HEK293 (cell line): ENCODE measurements around the gene ALG5.

Experiments used
- CTCF ChIA-PET: fragments of 350-600 bp; formaldehyde crosslinking; extraction: SDS; loops from one replicate; lab custom pipeline; 2021; ENCODE audit warnings: antibody characterized with exemption; lab: Yijun Ruan, JAX
- POLR2A ChIA-PET: fragments of 300-600 bp; formaldehyde crosslinking; extraction: SDS; loops from one replicate; lab custom pipeline; 2020; ENCODE audit warnings: antibody characterized with exemption, inconsistent platforms; lab: Yijun Ruan, JAX
- H3K27ac ChIP-seq: fragments of 200-500 bp; sonication (Bioruptor generic); 2 replicates; pipeline ENCODE4 v1.5.1; 2014; ENCODE audit warnings: low read depth, low read length, control low read depth, inconsistent platforms; ENCODE audit errors: extremely low read depth
- H3K36me3 ChIP-seq, 2 experiments: fragments of 200-500 bp in 1 of 2; sonication (Bioruptor generic) in 1 of 2; 1 replicate in 1 of 2; 2 replicates in 1 of 2; pipeline ENCODE4 v1.5.1; 2014 to 2017; ENCODE audit warnings: inconsistent platforms in 2 of 2, low read length in 2 of 2; ENCODE audit not compliant: control insufficient read depth in 2 of 2, insufficient read depth in 1 of 2
- H3K4me1 ChIP-seq: fragments of 200-500 bp; sonication (Bioruptor generic); 2 replicates; pipeline ENCODE4 v1.5.1; 2014; ENCODE audit warnings: mild to moderate bottlenecking, low read length, inconsistent platforms; ENCODE audit not compliant: control insufficient read depth, insufficient read depth
- H3K4me3 ChIP-seq: 2 replicates; pipeline ENCODE4 v1.5.1; 2011; ENCODE audit warnings: low read depth, mild to moderate bottlenecking, control low read depth, low read length, moderate library complexity
- H3K9me3 ChIP-seq: fragments of 200-500 bp; sonication (Bioruptor generic); 2 replicates; pipeline ENCODE4 v1.5.1; 2014; ENCODE audit warnings: low read depth, low read length, inconsistent platforms; ENCODE audit not compliant: control insufficient read depth, insufficient read depth
- FEZF1 ChIP-seq: fragments of 450-650 bp; formaldehyde crosslinking; IDR thresholded peaks from 2 replicates; pipeline ENCODE4 v1.5.1; 2016; ENCODE audit warnings: missing biosample characterization, missing genetic modification characterization
- KLF8 ChIP-seq: fragments of 450-650 bp; formaldehyde crosslinking; IDR thresholded peaks from 2 replicates; pipeline ENCODE4 v1.5.1; 2016; ENCODE audit warnings: missing biosample characterization, missing genetic modification characterization
- PRDM2 ChIP-seq: fragments of 450-650 bp; formaldehyde crosslinking; IDR thresholded peaks from 2 replicates; pipeline ENCODE4 v1.5.1; 2016; ENCODE audit warnings: missing biosample characterization, missing genetic modification characterization, borderline replicate concordance
- RBAK ChIP-seq: fragments of 450-650 bp; formaldehyde crosslinking; IDR thresholded peaks from 2 replicates; pipeline ENCODE4 v1.5.1; 2016; ENCODE audit warnings: missing biosample characterization, missing genetic modification characterization
- REST ChIP-seq: fragments of 450-650 bp; formaldehyde crosslinking; IDR thresholded peaks from 2 replicates; pipeline ENCODE4 v1.5.1; 2016; ENCODE audit warnings: missing biosample characterization, missing genetic modification characterization
- SETDB1 ChIP-seq: IDR thresholded peaks from one replicate; pipeline ENCODE4 v1.6.1; 2017; ENCODE audit warnings: mild to moderate bottlenecking, low read length, moderate library complexity, mixed read lengths; ENCODE audit not compliant: insufficient read length
- SP2 ChIP-seq: fragments of 450-650 bp; formaldehyde crosslinking; IDR thresholded peaks from 2 replicates; pipeline ENCODE4 v1.5.1; 2016; ENCODE audit warnings: missing biosample characterization, missing genetic modification characterization
- ZBTB8A ChIP-seq: fragments of 450-650 bp; formaldehyde crosslinking; IDR thresholded peaks from 2 replicates; pipeline ENCODE4 v1.5.1; 2016; ENCODE audit warnings: missing biosample characterization, missing genetic modification characterization
- ZEB2 ChIP-seq: fragments of 450-650 bp; formaldehyde crosslinking; IDR thresholded peaks from 2 replicates; pipeline ENCODE4 v1.5.1; 2016; ENCODE audit warnings: missing biosample characterization, missing genetic modification characterization
- ZNF169 ChIP-seq: fragments of 450-650 bp; formaldehyde crosslinking; IDR thresholded peaks from 2 replicates; pipeline ENCODE4 v1.5.1; 2016; ENCODE audit warnings: missing biosample characterization, missing genetic modification characterization
- ZNF214 ChIP-seq: fragments of 450-650 bp; formaldehyde crosslinking; IDR thresholded peaks from 2 replicates; pipeline ENCODE4 v1.5.1; 2017; ENCODE audit warnings: missing biosample characterization, mild to moderate bottlenecking, missing genetic modification characterization, borderline replicate concordance
- ZNF23 ChIP-seq: fragments of 450-650 bp; formaldehyde crosslinking; IDR thresholded peaks from 2 replicates; pipeline ENCODE4 v1.5.1; 2016; ENCODE audit warnings: missing biosample characterization, missing genetic modification characterization, borderline replicate concordance
- ZNF391 ChIP-seq: fragments of 450-650 bp; formaldehyde crosslinking; IDR thresholded peaks from 2 replicates; pipeline ENCODE4 v1.5.1; 2016; ENCODE audit warnings: low read depth, missing biosample characterization, missing genetic modification characterization, borderline replicate concordance
- ZNF398 ChIP-seq: fragments of 450-650 bp; formaldehyde crosslinking; IDR thresholded peaks from 2 replicates; pipeline ENCODE4 v1.5.1; 2017; ENCODE audit warnings: missing biosample characterization, missing genetic modification characterization
- ZNF514 ChIP-seq: fragments of 450-650 bp; formaldehyde crosslinking; IDR thresholded peaks from 2 replicates; pipeline ENCODE4 v1.5.1; 2016; ENCODE audit warnings: missing biosample characterization, missing genetic modification characterization
- ZNF529 ChIP-seq: fragments of 450-650 bp; formaldehyde crosslinking; IDR thresholded peaks from 2 replicates; pipeline ENCODE4 v1.5.1; 2017; ENCODE audit warnings: missing genetic modification characterization, missing biosample characterization; ENCODE audit not compliant: insufficient replicate concordance
- ZNF530 ChIP-seq: fragments of 450-650 bp; formaldehyde crosslinking; IDR thresholded peaks from 2 replicates; pipeline ENCODE4 v1.5.1; 2016; ENCODE audit warnings: low read depth, missing biosample characterization, missing genetic modification characterization
- ZNF544 ChIP-seq: fragments of 450-650 bp; formaldehyde crosslinking; IDR thresholded peaks from 2 replicates; pipeline ENCODE4 v1.5.0; 2017; ENCODE audit warnings: missing biosample characterization, missing genetic modification characterization

ALG5 gene

GRCh38 chr13:37040789-37041188, 41.6 kb upstream of the ALG5 start (continued):
- TF ChIP-seq RBAK: no peak
- TF ChIP-seq PRDM2 (tag by site-specific recombination): no peak
- TF ChIP-seq, all 188 proteins: peak for 0

GRCh38 chr13:37039896-37040295, 40.8 kb upstream of the ALG5 start:
- H3K4me3 ChIP-seq: no peak overlapping the region
- H3K9me3 ChIP-seq: no peaks in the 10 kb centered on the region
- TF ChIP-seq ZNF23 (tag by site-specific recombination) (no peak), ZNF169 (tag by site-specific recombination) (no peak), REST (tag by site-specific recombination) (no peak), ZNF514 (tag by site-specific recombination) (no peak), SETDB1 (no peak), ZNF530 (tag by site-specific recombination) (no peak), ZBTB8A (no peak), ZNF529 (no peak), ZNF398 (tag by site-specific recombination) (no peak), ZEB2 (tag by site-specific recombination) (no peak)
- TF ChIP-seq, all 188 proteins: peak for 0
- Histone ChIP-seq H3K27ac (no peak overlapping the region), H3K36me3 (peaks cover 45 to 84% of the 10 kb centered on the region in 2 experiments), H3K4me1 (no peaks in the 10 kb centered on the region)
- POLR2A ChIA-PET: no interaction called here
- CTCF ChIA-PET: interaction anchor here (0.5 to 0.7 kb wide), 4 partner anchors 9 to 1839 kb away, joined by 3 to 6 read pairs (median 5); no protein-coding TSS in a partner anchor

- Histone ChIP-seq H3K27ac (no peak overlapping the region), H3K4me1 (no peaks in the 10 kb centered on the region), H3K4me3 (no peak overlapping the region), H3K9me3 (no peaks in the 10 kb centered on the region), H3K36me3 (peaks cover 42 to 85% of the 10 kb centered on the region in 2 experiments)
- ChIA-PET POLR2A (no interaction called here), CTCF (no interaction called here)
- no peak for TF ChIP-seq ZNF544 (tag by site-specific recombination)
- TF ChIP-seq ZNF391 (tag by site-specific recombination): no peak
- TF ChIP-seq FEZF1 (tag by site-specific recombination): no peak
- no peak for TF ChIP-seq SP2 (tag by site-specific recombination)
- TF ChIP-seq KLF8: no peak
- TF ChIP-seq ZNF214: no peak
Measured at GRCh38 chr13:37037241-37037640, 38.1 kb upstream of the ALG5 start.
